Progenitor cell of endocrine pancreas (in vitro differentiated cells): Measurements from ENCODE around the gene MRPS18C. TPM values are rescaled to one million over a fixed set of nuclear protein-coding genes. Genes with fewer than 3 reads are reported as not detected.
A peak's percentile ranks its signal among the peaks of the same experiment; 100 is the strongest.
"Not testable (repeated sequence)": the region's sequence is repeated elsewhere in the genome, so short reads cannot be mapped to it uniquely, and the experiment has no call there.

ENCODE experiments used
- DNase-seq: peaks from one replicate; pipeline ENCODE4 v3.0.0; 2021; ENCODE audit warnings: low spot score; ENCODE audit not compliant: unreplicated experiment
- H3K27ac Mint-ChIP-seq: 2 replicates; pipeline ENCODE4 v1.8.0; 2021; ENCODE audit warnings: mild to moderate bottlenecking, moderate library complexity, mixed read lengths
- H3K27me3 Mint-ChIP-seq: 2 replicates; pipeline ENCODE4 v1.8.0; 2021; ENCODE audit warnings: mixed read lengths
- H3K36me3 Mint-ChIP-seq: 2 replicates; pipeline ENCODE4 v1.8.0; 2022; ENCODE audit warnings: mixed read lengths; ENCODE audit not compliant: insufficient read depth
- H3K4me1 Mint-ChIP-seq: 2 replicates; pipeline ENCODE4 v1.8.0; 2021; ENCODE audit warnings: low read depth, mixed read lengths
- H3K4me3 Mint-ChIP-seq: 2 replicates; pipeline ENCODE4 v1.8.0; 2021; ENCODE audit warnings: low read depth, mild to moderate bottlenecking, moderate library complexity, mixed read lengths
- H3K9me3 Mint-ChIP-seq: 2 replicates; pipeline ENCODE4 v1.8.0; 2021; ENCODE audit warnings: low read depth, mixed read lengths
- CTCF ChIP-seq: fragments of 200-600 bp; sonication (generic); IDR thresholded peaks from one replicate; pipeline ENCODE4 v1.5.0; 2021; ENCODE audit warnings: antibody characterized with exemption, mild to moderate bottlenecking; ENCODE audit not compliant: unreplicated experiment
- total RNA-seq: library from RNA; stranded (reverse); gene quantifications from 2 replicates; pipeline ENCODE4 v1.2.1, GENCODE V29; 2021

The MRPS18C gene
- total RNA-seq, 1 donor from 2014 or later, result 45.2 TPM

GRCh38 chr4:83498187-83498586 lies 42.3 kb downstream of the MRPS18C start:
- no peaks in the 10 kb centered on the region for H3K36me3 Mint-ChIP-seq
- DNase-seq, result no peak
- H3K27me3 Mint-ChIP-seq, result no peaks in the 10 kb centered on the region
- H3K4me3 Mint-ChIP-seq, result no peak overlapping the region
- H3K27ac Mint-ChIP-seq, result peak overlapping the region; percentile 21
- peaks cover 2% of the 10 kb centered on the region for H3K4me1 Mint-ChIP-seq
- no peaks in the 10 kb centered on the region for H3K9me3 Mint-ChIP-seq
- no peak for TF ChIP-seq CTCF

- H3K9me3 Mint-ChIP-seq, H3K36me3 Mint-ChIP-seq, H3K4me3 Mint-ChIP-seq, H3K27me3 Mint-ChIP-seq, H3K27ac Mint-ChIP-seq, DNase-seq, H3K4me1 Mint-ChIP-seq: not testable (repeated sequence)
Observed at GRCh38 chr4:83501671-83502070, 45.8 kb downstream of the MRPS18C start.

GRCh38 chr4:83503974-83504373 lies 48.1 kb downstream of the MRPS18C start:
- Mint-ChIP-seq H3K27me3 (peaks cover 4% of the 10 kb centered on the region), H3K36me3 (no peaks in the 10 kb centered on the region), H3K9me3 (peaks cover 2% of the 10 kb centered on the region), H3K4me3 (no peak overlapping the region), H3K4me1 (no peaks in the 10 kb centered on the region), H3K27ac (no peak overlapping the region)
- TF ChIP-seq CTCF, result no peak
- DNase-seq, result no peak

- no peaks in the 10 kb centered on the region for H3K4me1 Mint-ChIP-seq
- H3K27me3 Mint-ChIP-seq, result peaks cover 4% of the 10 kb centered on the region
- no peak overlapping the region for H3K27ac Mint-ChIP-seq
- TF ChIP-seq CTCF, result no peak
- DNase-seq, result no peak
- H3K36me3 Mint-ChIP-seq, result no peaks in the 10 kb centered on the region
- no peak overlapping the region for H3K4me3 Mint-ChIP-seq
- peaks cover 7% of the 10 kb centered on the region for H3K9me3 Mint-ChIP-seq
Observed at GRCh38 chr4:83504503-83504902, 48.6 kb downstream of the MRPS18C start.

- H3K4me3 Mint-ChIP-seq, result no peak overlapping the region
- peaks cover 9% of the 10 kb centered on the region for H3K9me3 Mint-ChIP-seq
- no peaks in the 10 kb centered on the region for H3K4me1 Mint-ChIP-seq
- TF ChIP-seq CTCF, result no peak
- H3K27ac Mint-ChIP-seq, result no peak overlapping the region
- H3K36me3 Mint-ChIP-seq, result no peaks in the 10 kb centered on the region
- DNase-seq, result no peak
- peaks cover 4% of the 10 kb centered on the region for H3K27me3 Mint-ChIP-seq
Observed at GRCh38 chr4:83504996-83505395, 49.1 kb downstream of the MRPS18C start.

- TF ChIP-seq CTCF, result peak; percentile 43
- H3K4me3 Mint-ChIP-seq, H3K27me3 Mint-ChIP-seq, H3K36me3 Mint-ChIP-seq, H3K27ac Mint-ChIP-seq, H3K9me3 Mint-ChIP-seq, H3K4me1 Mint-ChIP-seq, DNase-seq: not testable (repeated sequence)
Observed at GRCh38 chr4:83509156-83509585, 53.3 kb downstream of the MRPS18C start.
